Liver (tissue), 3 donors: ENCODE measurements around the gene TEDC2.

Experiments used
- CTCF ChIP-seq: fragments of 150-350 bp; IDR thresholded peaks from 2 replicates; pipeline ENCODE4 v1.5.1; 2017; ENCODE audit warnings: improper control_type of control experiment, low read depth, low read length; ENCODE audit not compliant: missing input control
- EGR1 ChIP-seq, 2 donors: IDR thresholded peaks; 2 replicates each; pipeline ENCODE4 v1.6.1; 2016 to 2018; ENCODE audit warnings: antibody characterized with exemption in 2 of 2, low read depth in 2 of 2
- JUND ChIP-seq, 2 donors: IDR thresholded peaks; 2 replicates each; pipeline ENCODE4 v1.6.1; 2016; ENCODE audit warnings: antibody characterized with exemption in 2 of 2
- RAD21 ChIP-seq, 2 donors: IDR thresholded peaks; 2 replicates each; pipeline ENCODE4 v1.6.1; 2016; ENCODE audit warnings: antibody characterized with exemption in 2 of 2, mild to moderate bottlenecking in 2 of 2
- donor health status: healthy.
- donor health status: healthy.

DNA sequence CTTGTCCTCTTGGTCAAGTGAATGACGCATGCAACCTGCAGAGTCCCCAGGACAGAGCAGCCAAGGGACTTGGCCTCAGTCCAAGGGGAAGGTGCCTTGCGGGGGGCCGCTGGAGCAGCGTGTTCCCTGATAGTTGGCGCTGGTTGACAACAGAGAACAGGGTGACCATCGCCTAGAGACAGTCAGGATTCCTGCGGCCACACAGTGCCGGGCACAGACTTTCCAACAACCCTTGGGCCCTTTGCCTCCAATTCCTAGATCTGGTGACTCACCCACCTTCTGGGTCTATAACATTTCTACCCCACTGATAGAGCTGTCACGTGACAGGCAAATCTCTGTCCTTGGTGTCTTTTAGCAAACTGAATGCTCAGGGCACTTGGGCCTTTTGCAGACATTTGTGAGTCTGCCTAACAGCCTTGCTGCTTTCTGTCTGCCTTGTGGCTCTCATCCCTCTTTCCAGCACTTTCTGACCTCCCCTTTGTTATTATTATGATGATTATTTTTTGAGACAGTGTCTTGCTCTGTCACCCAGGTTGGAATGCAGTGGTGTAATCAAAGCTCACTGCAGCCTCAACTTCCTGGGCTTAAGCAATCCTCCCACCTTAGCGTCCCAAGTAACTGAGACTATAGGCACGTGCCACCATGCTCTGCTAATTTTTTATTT, 11.9 kb upstream of the TEDC2 start:
- TF ChIP-seq EGR1 (IDR thresholded peaks at IDR 0.05; ENCODE audit: low read depth in 2 of 2) (no peak), CTCF (no peak), JUND (IDR thresholded peaks at IDR 0.05) (no peak), RAD21 (IDR thresholded peaks at IDR 0.05) (no peak)
